Measurements from ENCODE around the gene GRK6.
A peak's percentile ranks its signal among the peaks of the same experiment; 100 is the strongest.

The GRK6 gene

GRCh38 chr5:177487975-177488374 lies 61.5 kb downstream of the GRK6 start:
- TF ChIP-seq EZH2 (optimal IDR thresholded peaks at IDR 0.05; ENCODE audit: low read depth, low read length): no peak
- no peak for TF ChIP-seq EZH2phosphoT487 (IDR thresholded peaks at IDR 0.05; ENCODE audit: low read length)
- no peak for TF ChIP-seq CTCF (IDR thresholded peaks at IDR 0.05; ENCODE audit: low read length)
- H3K79me2 ChIP-seq (ENCODE audit: low read length): no peaks in the 10 kb centered on the region
- no peak overlapping the region for H2AFZ ChIP-seq (ENCODE audit: low read length)
- no peaks in the 10 kb centered on the region for H3K27me3 ChIP-seq (replicated peaks; ENCODE audit: insufficient read depth, low read length)
- DNase-seq: no peak
- H3F3A ChIP-seq (ENCODE audit: insufficient read depth, low read length): peaks cover 6% of the 10 kb centered on the region
- no peak overlapping the region for H3K9ac ChIP-seq (ENCODE audit: low read length)
- H3K9me3 ChIP-seq (replicated peaks; ENCODE audit: insufficient read depth, low read length): no peaks in the 10 kb centered on the region
- H3K27ac ChIP-seq (ENCODE audit: low read length): no peak overlapping the region
- no peaks in the 10 kb centered on the region for H3K9me2 ChIP-seq (replicated peaks; ENCODE audit: insufficient read depth, low read length)
- peaks cover 11% of the 10 kb centered on the region; the same call in 1 of the 2 replicates for H3K4me1 ChIP-seq (ENCODE audit: low read length)
- no peaks in the 10 kb centered on the region for H4K20me1 ChIP-seq (ENCODE audit: insufficient read depth, low read length)
- H3K36me3 ChIP-seq (replicated peaks; ENCODE audit: insufficient read depth, low read length): no peaks in the 10 kb centered on the region
- no peak overlapping the region for H3K4me3 ChIP-seq (ENCODE audit: low read length)
- H3K4me2 ChIP-seq (ENCODE audit: low read depth, low read length): no peak overlapping the region

GRCh38 chr5:177489119-177489716 lies 62.7 kb downstream of the GRK6 start:
- peaks cover 6% of the 10 kb centered on the region for H3F3A ChIP-seq (ENCODE audit: insufficient read depth, low read length)
- H3K9ac ChIP-seq (ENCODE audit: low read length): no peak overlapping the region; the same call in 1 of the 2 replicates
- H4K20me1 ChIP-seq (ENCODE audit: insufficient read depth, low read length): no peaks in the 10 kb centered on the region
- peak; percentile 70 for DNase-seq
- H3K36me3 ChIP-seq (replicated peaks; ENCODE audit: insufficient read depth, low read length): no peaks in the 10 kb centered on the region
- H3K79me2 ChIP-seq (ENCODE audit: low read length): no peaks in the 10 kb centered on the region
- H2AFZ ChIP-seq (ENCODE audit: low read length): 0 out of 2 replicates have a peak overlapping the region, but pooled peaks have one; percentile 34
- no peak overlapping the region for H3K27ac ChIP-seq (ENCODE audit: low read length)
- H3K27me3 ChIP-seq (replicated peaks; ENCODE audit: insufficient read depth, low read length): no peaks in the 10 kb centered on the region
- peak overlapping the region; percentile 56; the same call in 1 of the 2 replicates for H3K4me2 ChIP-seq (ENCODE audit: low read depth, low read length)
- H3K9me2 ChIP-seq (replicated peaks; ENCODE audit: insufficient read depth, low read length): no peaks in the 10 kb centered on the region
- H3K4me1 ChIP-seq (ENCODE audit: low read length): peaks cover 11% of the 10 kb centered on the region
- TF ChIP-seq EZH2 (optimal IDR thresholded peaks at IDR 0.05; ENCODE audit: low read depth, low read length) (no peak), CTCF (IDR thresholded peaks at IDR 0.05; ENCODE audit: low read length) (peak; percentile 48)
- H3K9me3 ChIP-seq (replicated peaks; ENCODE audit: insufficient read depth, low read length): no peaks in the 10 kb centered on the region
- peak overlapping the region; percentile 22; the same call in 1 of the 2 replicates for H3K4me3 ChIP-seq (ENCODE audit: low read length)

GRCh38 chr5:177490311-177490991 lies 64.0 kb downstream of the GRK6 start:
- H3K9me3 ChIP-seq (replicated peaks; ENCODE audit: insufficient read depth, low read length): no peaks in the 10 kb centered on the region
- H2AFZ ChIP-seq (ENCODE audit: low read length): no peak overlapping the region
- no peak overlapping the region for H3K4me3 ChIP-seq (ENCODE audit: low read length)
- TF ChIP-seq EZH2phosphoT487 (IDR thresholded peaks at IDR 0.05; ENCODE audit: low read length) (no peak), CTCF (IDR thresholded peaks at IDR 0.05; ENCODE audit: low read length) (no peak), EZH2 (optimal IDR thresholded peaks at IDR 0.05; ENCODE audit: low read depth, low read length) (no peak)
- H3K36me3 ChIP-seq (replicated peaks; ENCODE audit: insufficient read depth, low read length): no peaks in the 10 kb centered on the region
- no peaks in the 10 kb centered on the region for H3K9me2 ChIP-seq (replicated peaks; ENCODE audit: insufficient read depth, low read length)
- H3K4me1 ChIP-seq (ENCODE audit: low read length): peaks cover 11% of the 10 kb centered on the region
- no peak overlapping the region; the same call in 1 of the 2 replicates for H3K9ac ChIP-seq (ENCODE audit: low read length)
- H3K27me3 ChIP-seq (replicated peaks; ENCODE audit: insufficient read depth, low read length): no peaks in the 10 kb centered on the region
- peaks cover 6% of the 10 kb centered on the region for H3F3A ChIP-seq (ENCODE audit: insufficient read depth, low read length)
- H3K27ac ChIP-seq (ENCODE audit: low read length): no peak overlapping the region; the same call in 1 of the 2 replicates
- peak overlapping the region; percentile 56 for H3K4me2 ChIP-seq (ENCODE audit: low read depth, low read length)
- no peak for DNase-seq
- no peaks in the 10 kb centered on the region for H3K79me2 ChIP-seq (ENCODE audit: low read length)
- H4K20me1 ChIP-seq (ENCODE audit: insufficient read depth, low read length): no peaks in the 10 kb centered on the region
